Kidney glomerular epithelial cell (primary cell): ENCODE measurements around the gene BAIAP2.
A peak's percentile ranks its signal among the peaks of the same experiment; 100 is the strongest.
"Not testable (repeated sequence)": the region's sequence is repeated elsewhere in the genome, so short reads cannot be mapped to it uniquely, and the experiment has no call there.

ENCODE experiments used
- DNase-seq: peaks from one replicate; lab custom pipeline; 2025; lab: John Stamatoyannopoulos, UW

The BAIAP2 gene

DNA sequence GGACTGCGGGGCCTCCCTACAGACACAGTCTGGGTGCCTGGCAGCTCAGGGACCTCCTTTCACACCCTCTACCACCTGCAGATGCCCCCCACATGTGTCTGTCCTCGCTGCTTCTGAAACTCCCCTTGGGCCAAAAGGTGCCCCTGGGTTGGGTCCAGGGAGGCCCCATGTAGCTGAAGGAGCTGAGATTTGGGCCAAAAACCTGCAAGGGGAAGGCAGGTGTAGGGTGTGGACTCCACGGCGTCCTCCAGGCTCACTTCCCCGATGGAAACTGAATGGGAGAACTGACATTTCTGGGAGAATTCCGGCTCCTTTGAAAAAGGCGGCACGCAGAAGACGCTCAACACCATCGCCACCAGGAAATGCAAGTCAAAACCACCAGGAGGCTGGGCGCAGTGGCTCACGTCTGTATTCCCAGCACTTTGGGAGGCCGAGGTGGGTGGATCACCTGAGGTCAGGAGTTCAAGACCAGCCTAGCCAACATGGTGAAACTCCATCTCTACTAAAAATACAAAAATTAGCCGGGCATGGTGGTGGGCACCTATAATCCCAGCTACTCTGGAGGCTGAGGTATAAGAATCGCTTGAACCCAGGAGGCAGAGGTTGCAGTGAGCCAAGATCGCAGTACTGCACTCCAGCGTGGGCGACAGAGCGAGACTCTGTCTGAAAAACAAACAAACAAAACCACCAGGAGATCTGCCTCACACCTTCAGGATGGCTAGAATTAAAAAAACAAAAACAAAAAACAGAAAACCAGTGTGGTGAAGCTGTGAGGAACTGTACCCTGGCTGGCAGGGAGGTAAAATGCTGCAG, 13.2 kb upstream of the BAIAP2 start:
- no peak for DNase-seq

DNA sequence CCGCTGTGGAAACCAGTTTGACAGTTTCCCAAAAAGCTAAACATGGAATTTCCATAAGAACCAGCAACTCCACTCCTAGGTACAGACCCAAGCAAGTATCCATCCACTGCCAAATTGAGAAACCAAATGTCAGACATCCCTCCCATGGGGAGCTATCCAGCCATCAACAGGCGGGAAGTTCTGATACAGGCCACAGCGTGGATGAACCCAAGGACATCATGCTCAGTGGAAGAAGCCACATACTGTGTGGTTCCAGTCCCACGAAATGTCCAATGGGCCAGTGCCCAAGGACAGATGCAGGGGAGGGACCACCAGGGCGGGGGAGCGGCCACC, 12.6 kb upstream of the BAIAP2 start:
- DNase-seq = no peak

DNA sequence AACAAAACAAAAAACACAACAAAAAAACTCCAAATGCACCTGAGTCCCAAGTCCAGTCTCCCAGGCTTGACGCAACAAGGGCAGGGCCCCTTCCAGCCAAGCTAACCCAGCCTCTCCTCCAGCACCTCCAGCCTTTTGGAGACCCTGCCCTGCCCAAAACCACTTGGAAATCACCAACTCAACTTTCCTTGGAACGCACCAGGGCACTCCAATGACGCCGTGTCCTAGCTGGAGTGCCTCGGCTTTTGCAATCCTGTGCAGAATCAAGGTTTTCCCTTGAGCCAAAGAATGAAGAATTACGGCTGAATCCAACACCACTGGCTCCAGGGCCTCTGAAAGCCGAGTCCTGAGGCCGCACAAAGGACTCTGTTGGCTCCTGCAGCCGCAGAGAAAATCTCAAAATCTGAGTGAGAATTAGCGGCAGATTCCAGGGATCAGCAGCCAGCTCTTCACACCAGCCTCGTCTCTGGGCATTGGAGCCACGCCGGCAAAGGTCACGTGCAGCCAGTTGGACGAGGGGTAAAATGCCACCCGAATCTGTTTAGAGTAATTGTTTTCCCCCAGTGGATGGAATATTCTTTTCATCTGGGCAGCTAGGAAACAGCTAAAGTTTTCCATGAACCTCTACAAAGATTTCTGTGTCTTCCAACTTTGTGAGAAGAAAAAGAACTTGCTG, 9.7 kb upstream of the BAIAP2 start:
- DNase-seq = no peak

DNA sequence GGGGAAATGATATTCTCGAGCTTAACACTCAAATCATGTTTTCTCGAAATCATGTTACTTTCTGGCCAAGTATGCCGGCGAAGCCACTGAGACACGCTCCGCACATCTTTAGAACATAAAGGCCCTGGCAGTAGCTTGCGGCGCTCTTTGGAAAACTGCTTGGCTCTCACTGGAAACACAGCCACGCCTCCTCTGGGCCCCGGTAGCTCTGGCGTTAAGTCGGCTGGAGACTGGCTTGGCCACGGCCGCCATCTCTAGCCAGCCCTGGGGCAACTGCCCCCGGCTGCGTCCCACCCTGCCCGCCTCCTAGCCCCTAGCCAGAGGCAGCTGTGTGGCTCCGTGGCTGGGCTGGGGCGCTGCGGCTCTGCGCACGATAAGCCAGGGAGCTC, 9.2 kb upstream of the BAIAP2 start:
- DNase-seq = no peak

DNA sequence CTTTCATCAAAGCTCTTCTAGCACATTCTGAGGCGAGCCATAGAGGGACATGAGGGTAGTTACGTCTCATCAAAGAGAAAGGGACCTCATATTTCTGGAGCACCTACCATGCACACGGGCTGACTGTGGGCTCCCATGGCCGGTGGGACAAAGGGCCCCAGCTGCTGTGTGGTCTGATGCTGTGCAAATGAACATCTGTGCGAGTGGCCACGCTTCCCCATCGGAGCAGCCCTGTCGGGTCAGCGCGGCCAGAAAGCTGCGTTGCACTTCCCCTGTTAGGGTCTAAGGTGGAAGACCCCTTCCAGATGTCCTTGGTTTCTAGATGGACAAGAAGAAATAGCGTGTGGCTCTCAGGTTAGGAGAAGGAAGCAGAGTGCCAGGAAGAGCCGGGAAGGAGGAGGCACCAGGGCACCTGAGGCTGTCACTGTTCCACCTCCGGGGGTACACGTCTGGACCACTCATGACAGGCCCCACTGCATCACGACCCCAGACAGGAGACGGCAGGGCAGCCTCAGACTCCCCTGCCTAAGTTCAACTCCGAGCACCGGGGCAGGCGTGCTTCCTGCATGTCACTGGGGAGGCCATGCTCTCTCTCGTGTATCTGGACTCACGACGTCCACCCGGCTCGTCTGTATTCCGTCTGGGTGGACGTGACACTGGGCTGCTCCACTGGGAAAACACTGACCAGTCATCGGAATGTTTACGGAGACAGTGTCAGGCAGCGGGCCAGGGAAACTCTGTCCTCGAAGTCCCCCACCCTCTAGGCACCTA, 8.5 kb upstream of the BAIAP2 start:
- DNase-seq = no peak

DNA sequence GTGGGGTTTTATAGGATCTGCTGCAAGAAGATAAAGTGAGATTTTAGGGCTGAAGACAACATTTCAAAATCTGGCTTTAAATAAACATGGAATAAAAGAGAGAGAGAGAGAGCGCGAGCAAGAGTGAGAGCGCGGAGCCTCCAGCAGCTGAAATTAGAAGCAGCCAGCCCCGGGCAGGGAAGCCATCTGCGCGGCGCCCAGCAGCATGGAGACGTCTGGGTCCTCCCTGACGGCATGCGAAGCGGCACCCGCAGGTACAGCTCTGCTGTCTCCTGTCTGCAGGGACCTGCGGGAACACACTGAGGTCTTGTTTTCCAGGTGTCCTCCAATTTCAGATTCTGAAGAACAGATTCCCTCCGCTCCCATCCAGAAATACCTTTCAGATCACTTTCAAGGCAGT, 7.9 kb upstream of the BAIAP2 start:
- DNase-seq = no peak

DNA sequence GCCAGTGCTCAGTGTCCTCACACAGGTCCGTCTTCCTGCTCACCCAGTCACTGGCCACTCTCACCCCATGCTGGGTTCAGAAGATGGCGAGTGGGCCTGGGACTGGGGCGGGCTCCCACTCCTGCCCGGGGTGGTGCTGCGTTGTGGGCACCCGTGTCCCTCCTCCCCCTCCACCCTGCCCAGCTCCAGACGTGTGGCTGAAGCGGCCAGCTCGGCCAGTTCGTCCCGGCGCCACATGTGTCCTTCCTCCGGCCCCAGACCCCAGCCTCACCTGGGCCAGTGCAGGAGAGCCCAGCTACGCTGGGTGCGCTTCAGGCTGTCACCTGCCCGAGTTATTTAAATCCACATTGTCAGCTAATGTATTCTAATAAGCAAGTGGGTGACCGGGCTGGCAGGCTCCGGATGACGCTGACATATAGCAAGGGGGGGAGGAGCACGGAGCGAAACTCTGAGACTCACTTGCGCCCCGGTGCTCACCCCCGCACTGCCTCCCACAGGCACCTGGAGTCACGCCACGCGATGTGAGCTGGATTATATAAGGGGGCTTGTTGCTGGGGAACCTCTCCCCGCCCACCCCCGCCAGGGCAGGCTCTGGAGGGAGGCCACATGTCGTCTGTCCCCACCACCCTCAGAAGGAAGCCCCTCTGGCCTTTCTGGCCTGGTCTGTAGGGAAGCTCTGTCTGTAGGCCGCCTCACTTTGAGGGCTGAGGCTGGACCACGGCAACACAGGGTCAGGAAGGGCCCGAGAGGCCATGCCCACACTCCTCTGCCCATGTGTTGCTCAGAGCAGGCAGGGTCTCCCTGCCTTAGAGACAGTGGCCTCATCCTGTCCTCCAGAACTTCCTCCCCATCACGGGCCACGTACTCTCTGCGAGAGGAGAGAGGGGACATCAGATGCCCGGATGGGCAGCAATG, 7.1 kb upstream of the BAIAP2 start:
- DNase-seq = no peak

DNA sequence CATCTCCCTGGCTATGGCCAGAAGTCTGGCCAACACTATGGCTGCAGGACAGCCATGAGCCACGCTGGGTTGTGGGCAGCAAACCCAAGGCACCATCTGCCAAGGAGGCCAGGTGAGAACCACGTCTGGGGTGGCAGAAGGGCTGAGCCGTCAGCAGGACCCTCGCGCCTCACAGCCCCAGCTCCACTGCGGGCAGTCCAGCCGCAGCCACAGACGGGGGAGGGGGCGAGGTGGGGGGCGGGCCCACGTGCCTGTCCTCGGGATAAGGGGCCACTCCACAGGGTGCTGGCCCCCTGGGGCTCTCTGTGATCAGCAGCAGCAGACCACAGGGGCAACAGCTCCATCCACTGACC, 6.5 kb upstream of the BAIAP2 start:
- no peak for DNase-seq

DNA sequence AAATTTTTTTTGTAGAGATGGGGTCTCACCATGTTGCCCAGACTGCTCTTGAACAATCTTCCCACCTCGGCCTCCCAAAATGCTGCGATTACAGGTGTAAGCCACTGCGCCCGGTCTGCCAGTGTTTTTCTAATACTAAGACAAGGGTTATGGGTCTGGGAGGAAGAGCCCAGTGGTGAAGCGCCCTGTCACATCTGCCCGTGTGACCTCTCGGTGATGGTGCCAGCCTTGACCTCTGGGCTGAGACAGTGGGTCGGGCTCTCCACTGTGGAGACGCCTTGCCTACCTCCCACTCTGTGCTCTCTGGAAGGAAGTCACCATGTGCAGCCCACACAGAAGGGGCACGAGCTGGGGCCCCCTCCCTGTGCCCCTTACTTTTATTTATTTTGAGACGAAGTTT, 5.1 kb upstream of the BAIAP2 start:
- DNase-seq = no peak

DNA sequence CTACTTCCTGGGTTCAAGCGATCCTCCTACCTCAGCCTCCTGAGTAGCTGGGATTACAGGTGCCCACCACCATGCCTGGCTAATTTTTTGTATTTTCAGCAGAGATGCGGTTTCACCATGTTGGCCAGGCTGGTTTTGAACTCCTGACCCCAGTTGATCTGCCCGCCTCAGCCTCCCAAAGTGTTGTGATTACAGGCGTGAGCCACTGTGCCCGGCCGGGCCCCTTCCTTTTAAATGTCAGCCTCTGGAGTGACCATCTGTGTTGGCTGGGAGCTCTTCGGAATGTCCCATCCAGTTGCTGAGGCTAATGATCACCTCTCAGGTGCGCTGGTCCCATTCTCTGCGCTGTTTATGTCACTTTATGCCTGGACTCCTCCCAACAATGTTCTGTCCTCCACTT, 4.6 kb upstream of the BAIAP2 start:
- not testable (repeated sequence) for DNase-seq

DNA sequence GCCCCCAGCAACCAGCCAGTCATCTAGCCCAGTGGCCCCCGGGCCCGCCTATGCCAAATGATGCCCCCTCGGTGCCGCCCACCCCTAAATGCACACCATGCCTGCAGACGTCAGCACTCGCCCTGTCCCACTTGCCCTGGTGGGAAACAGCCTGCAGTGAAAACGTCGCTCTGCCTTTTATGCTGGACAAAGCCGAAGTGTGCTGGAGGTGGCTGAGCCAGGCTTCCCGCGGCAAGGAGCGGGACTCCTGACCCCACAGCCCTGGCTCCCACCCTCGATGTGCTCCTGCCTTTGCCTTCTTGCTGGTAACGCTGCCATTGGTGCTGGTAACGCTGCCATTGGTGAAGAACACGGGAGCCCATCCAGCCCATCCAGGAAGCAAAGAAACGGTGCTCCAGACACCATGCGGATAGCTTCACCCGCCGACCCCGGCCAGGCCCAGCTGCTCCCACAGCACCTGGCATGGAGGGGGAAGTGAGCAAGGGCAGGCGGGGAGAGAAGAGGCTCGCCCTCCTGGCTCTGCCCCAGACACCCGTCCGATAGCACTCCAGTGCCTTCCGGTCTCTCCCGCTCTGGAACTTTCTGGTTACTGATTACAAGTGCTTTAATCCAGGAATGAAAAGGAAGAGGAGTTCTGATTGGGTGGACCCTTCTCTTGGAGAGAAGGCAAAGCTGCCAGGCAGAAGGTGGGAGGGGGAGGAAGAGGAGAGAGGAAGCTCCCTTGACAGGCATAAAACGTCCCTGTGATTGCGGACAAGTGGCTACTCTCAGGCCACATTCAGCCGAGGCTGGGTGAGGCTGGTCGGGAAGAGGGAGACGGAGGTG, 4.0 kb upstream of the BAIAP2 start:
- peak; percentile 74 for DNase-seq

DNA sequence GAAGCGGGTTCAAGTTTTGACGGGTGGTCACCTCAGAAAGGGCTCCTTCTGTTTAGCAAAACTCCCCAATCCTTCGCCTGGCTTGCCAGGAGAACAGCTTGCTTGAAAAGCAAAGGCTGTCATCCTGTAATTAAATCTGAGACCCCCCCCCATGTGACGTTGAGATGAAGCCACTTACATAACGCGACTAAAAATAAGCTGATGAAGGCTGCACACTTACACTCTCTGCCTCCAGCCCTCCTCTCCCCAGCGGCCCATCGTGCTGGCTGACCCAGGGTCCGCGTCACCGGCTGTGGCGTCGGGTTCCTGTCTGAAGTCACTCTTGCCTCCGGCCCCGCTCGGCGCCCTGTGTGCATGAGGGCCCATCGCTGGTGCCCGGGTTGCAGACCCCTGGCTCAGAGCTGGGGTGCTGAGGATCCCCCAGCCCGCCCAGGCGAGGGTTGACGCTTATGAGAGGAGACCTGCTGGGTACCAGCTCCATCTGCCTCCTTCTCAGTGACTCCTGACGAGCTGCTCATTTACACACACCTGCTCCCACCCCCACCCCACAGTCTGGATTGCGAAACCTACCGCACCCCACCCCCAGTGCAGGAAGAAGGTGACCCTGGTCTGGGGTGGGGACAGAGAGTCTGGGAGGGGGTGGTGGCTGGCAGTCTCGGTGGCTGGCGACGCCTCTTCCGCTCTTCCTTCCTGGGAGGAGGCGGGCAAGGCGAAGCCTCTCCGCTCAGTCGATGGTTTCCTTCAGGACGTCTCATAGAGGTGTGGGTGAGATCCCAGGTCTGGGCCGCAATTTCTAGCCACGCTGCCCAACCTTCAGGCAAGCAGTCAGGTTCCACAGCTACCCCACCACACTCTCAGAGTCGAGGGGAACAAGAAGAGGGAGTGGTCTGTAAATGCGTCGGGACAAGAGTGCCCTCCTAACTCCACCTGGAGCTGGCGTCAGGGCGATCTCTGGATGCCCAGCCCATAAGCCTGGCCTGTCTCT, 3.1 kb upstream of the BAIAP2 start:
- no peak for DNase-seq

DNA sequence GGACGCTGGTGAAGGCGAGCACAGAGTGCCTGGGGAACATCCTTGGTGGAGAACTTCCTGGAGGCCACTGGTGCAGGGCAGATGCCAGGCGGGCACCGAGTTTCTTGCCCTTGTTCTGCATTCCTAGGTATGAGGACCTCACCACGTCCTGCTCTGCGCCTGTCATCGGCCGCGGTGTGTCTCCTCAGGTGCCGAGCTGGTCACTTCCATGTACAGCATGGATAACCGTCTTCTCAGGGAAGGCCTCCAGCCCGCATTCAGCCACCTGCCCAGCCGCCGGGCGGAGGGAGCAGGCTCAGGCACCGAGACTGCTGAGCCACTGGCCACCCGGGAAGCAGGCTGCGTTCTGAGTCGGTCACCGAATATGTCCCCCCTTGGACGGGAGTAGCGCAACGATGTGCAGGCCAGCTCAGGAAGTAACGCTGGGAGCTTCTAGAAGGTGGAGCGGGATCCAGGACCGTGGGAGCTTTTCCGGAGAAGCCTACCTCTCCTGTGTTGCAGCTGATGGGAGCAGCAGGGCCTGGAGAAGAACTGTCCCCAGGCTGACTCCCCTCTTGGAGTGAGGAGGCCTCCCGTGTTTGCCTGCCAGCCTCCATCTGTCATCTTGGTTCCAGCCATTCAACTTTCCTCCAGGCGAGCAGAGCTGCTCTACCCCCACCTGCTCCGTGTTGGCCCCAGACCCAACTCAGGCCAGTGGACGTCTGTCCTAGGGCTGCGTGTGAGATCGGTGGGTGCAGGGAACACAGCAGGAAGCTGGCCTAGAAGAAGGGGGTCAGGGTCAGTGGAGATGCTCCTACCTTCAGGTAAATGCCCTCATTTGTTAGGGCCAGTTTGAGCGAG, 2.1 kb upstream of the BAIAP2 start:
- no peak for DNase-seq

DNA sequence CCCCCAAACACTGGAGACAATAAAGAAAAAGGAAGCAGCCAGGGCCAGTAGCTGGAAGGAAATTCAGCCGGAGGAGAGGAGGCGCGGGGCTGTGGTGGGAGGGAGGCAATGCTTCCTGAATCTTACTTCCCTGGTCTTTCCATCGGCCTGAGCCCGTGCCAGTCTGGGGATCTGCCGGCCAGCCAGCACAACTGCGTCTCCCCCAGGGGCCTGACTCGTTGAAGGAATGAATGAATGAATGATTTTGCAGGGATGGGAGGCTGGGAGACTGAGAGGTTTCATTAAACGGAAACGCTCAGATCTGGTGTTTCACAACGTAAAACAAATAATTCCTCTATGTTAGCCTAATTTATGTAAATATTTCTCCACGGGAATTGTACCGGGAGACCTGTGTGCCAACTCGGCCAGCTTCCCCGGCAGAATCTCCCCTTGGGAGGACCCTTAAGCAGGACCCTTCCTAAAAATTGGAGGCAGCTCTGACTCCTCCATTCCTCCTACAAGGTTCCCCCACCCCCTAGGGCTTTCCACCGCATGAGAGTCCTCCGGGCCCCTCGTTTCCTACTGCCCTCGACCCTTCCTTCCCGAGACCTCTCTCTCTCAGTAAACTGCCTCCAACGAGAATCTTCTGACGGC, 1.3 kb upstream of the BAIAP2 start:
- DNase-seq = no peak

DNA sequence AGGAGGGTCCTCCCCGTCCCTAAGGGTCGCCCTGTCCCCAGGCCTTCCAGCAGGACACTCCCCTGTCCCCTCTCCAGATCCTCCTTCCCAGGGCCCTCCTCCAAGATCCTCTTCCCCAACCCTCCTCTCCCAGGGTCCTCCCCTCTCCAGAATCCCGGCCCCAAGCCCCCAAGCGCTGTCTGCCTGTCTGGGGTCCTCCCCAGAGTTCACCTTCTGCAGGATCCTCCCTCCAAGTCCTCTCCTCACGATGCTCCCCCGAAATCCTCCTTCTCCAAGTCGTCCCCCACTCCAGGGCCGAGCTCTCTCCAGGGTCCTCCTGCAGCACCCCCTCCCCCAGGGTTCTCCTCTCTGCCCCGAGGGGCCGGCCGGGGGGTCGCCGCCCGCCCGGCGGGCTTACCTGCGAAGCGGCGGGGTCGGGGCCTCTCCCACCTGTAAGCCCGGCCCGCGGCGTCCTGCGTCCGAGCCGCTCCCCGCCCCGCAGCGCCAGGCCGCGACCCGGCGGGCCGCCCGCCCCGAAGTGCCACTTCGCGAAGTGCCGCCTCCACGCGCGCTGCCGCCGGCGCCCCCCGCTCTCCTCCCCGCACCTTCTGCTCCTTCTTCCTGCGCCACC, 678 bp upstream of the BAIAP2 start:
- no peak for DNase-seq

DNA sequence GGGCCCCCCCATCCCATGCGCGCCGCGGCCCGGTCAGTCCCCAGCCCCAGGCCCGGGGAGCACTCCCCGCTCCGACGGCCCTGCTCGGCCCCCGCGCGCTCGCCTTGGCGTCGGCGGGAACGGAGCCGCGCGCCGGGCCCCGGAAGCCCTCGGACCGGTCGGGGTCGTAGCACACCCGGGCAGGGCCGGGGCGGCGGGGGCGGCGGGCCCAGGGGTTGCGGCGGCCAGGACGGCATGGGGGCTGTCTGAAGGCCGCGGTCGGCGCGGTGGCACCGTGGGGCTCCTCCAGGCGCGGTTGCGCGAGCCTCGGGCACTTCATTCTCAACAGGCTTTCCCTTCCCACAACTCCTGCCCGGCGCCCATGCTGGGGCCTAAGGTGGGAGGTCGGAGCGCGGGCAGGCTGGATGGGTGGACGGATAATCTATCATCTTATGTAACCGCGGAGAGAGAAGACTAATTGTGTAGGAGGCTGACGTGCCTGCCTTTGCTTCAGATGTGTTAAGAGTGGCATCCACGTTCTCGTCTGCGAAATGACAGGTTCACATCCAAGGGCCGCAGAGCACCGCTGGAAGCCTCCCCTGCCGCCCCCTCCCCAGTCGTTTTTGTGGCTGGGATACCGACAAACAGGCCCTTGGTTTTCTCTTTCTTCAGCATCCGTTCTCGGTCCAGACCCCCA, 708 bp downstream of the BAIAP2 start:
- no peak for DNase-seq

DNA sequence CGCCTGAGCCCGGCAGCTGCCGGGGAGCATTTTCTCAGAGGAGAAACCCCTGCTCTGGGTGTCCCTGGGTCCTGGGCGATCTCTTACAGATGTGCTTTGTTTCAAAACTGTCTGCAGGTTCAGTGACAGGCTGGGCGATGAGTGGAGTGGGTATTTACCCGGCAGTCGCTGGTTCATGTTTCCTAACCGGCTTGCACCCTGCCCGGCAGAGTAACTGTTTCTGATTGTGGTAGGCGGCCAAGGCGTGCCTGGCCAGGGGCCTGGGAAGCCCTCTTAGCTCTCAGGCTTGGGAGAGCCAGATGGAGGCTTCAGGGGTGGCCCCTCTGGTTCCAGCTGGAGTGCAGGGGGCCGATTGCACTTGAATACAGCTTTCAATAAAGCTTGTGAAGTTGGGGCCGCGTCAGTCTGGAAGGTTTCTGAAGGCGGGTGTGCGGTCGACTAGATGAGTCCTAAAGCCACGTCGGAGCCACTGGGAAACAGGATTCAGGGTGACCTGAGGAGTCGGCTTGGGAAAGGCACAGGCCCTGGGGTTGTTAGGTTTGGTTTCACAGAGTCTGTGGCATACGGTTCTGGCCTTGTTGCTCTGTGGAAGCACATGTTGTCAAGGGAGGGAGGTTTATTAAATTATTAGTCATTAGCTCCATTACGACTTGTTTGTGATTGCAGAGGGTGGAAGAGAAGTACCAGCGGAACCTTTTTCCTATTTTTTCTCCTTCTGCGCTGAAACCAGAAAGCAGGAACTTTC, 1.4 kb downstream of the BAIAP2 start:
- peak; percentile 31 for DNase-seq
